DND-41 (cell line): Measurements from ENCODE around the gene KIF4B.

Experiments used
- EZH2 ChIP-seq: IDR thresholded peaks from 3 replicates; pipeline ENCODE4 v1.6.1; 2012; ENCODE audit warnings: borderline replicate concordance, low read depth, mild to moderate bottlenecking, moderate library complexity, low read length, inconsistent platforms; ENCODE audit not compliant: severe bottlenecking
- TF ChIP-seq, protein P1 (sequence below): IDR thresholded peaks from 2 replicates; pipeline ENCODE4 v1.5.1; 2012; ENCODE audit warnings: borderline replicate concordance, low read length, moderate library complexity, mild to moderate bottlenecking; ENCODE audit not compliant: poor library complexity, severe bottlenecking; ENCODE audit errors: extremely low read depth

DNA sequence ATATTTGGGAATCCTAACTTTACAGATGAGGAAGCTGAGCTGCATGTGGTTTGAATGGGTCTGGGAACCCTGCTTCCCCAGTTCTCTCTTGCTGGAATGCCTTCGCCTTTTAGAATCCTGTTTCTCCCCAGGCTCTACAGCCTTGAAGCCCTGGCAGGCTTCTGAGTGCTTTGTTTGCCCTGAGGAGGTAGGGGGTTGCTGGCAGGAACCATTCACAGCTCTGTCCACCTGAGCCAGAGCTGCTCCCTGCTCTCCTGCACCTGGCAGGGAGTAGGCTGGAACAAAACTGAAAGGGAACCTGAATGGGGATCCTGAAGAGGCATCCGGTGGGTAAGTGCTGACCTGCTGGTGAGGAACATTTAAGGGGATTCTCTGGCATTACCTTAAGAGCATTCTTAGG is 33.0 kb downstream of the KIF4B start:
- TF ChIP-seq, protein P1, sequence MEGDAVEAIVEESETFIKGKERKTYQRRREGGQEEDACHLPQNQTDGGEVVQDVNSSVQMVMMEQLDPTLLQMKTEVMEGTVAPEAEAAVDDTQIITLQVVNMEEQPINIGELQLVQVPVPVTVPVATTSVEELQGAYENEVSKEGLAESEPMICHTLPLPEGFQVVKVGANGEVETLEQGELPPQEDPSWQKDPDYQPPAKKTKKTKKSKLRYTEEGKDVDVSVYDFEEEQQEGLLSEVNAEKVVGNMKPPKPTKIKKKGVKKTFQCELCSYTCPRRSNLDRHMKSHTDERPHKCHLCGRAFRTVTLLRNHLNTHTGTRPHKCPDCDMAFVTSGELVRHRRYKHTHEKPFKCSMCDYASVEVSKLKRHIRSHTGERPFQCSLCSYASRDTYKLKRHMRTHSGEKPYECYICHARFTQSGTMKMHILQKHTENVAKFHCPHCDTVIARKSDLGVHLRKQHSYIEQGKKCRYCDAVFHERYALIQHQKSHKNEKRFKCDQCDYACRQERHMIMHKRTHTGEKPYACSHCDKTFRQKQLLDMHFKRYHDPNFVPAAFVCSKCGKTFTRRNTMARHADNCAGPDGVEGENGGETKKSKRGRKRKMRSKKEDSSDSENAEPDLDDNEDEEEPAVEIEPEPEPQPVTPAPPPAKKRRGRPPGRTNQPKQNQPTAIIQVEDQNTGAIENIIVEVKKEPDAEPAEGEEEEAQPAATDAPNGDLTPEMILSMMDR = no peak
- no peak for TF ChIP-seq EZH2
